OCI-LY7 (cell line): ENCODE results near the gene FASTKD2. TPM values are rescaled to one million over a fixed set of nuclear protein-coding genes. Genes with fewer than 3 reads are reported as not detected.

Experiments
- BruUV-seq: library from RNA; stranded (reverse); fragments of 400-500 nt; replicated peaks from 2 replicates; lab custom pipeline; 2021; lab: Mats Ljungman, UMichigan
- CTCF ChIA-PET: fragments of 300-600 bp; sonication (Branson Sonifier 250); formaldehyde crosslinking; loops from one replicate; lab custom pipeline; 2022; ENCODE audit warnings: antibody characterized with exemption; ENCODE audit not compliant: unreplicated experiment; lab: Charles Lee
- POLR2A ChIA-PET: fragments of 300-600 bp; sonication (Branson Sonifier 250); formaldehyde crosslinking; loops from one replicate; lab custom pipeline; 2022; ENCODE audit warnings: antibody characterized with exemption; lab: Charles Lee
- DNase-seq: peaks from one replicate; pipeline ENCODE4 v3.0.0-alpha.2; 2015; ENCODE audit warnings: low spot score
- H2AFZ ChIP-seq: fragments of 200-600 bp; sonication (generic), shearing (Covaris generic); 2 replicates; pipeline ENCODE4 v1.6.1; 2014; ENCODE audit warnings: mild to moderate bottlenecking, antibody characterized with exemption, low read length, moderate library complexity
- H3K27ac ChIP-seq: fragments of 200-600 bp; sonication (generic); 2 replicates; pipeline ENCODE4 v1.5.1; 2014; ENCODE audit warnings: mixed run types, low read depth, mild to moderate bottlenecking, moderate library complexity, low read length, inconsistent platforms; ENCODE audit not compliant: poor library complexity, severe bottlenecking
- H3K36me3 ChIP-seq: fragments of 200-600 bp; sonication (generic); 2 replicates; pipeline ENCODE4 v1.6.1; 2014; ENCODE audit warnings: mild to moderate bottlenecking, antibody characterized with exemption, low read length, moderate library complexity, mixed read lengths; ENCODE audit not compliant: insufficient read depth
- H3K4me1 ChIP-seq: fragments of 200-600 bp; sonication (generic); 2 replicates; pipeline ENCODE4 v1.5.1; 2014; ENCODE audit warnings: mild to moderate bottlenecking, low read length; ENCODE audit not compliant: insufficient read depth, poor library complexity, severe bottlenecking
- H3K4me2 ChIP-seq: fragments of 200-600 bp; sonication (generic); 2 replicates; pipeline ENCODE4 v1.6.1; 2014; ENCODE audit warnings: mild to moderate bottlenecking, low read length
- H3K4me3 ChIP-seq: fragments of 200-600 bp; sonication (generic); 2 replicates; pipeline ENCODE4 v1.5.1; 2014; ENCODE audit warnings: mild to moderate bottlenecking, low read depth, low read length; ENCODE audit not compliant: poor library complexity, severe bottlenecking
- H3K79me2 ChIP-seq: fragments of 200-600 bp; sonication (generic); 2 replicates; pipeline ENCODE4 v1.6.1; 2016; ENCODE audit warnings: low read depth, mild to moderate bottlenecking, low read length, moderate library complexity, mixed read lengths; ENCODE audit not compliant: insufficient read depth
- H3K9me2 ChIP-seq: fragments of 200-600 bp; sonication (generic); 2 replicates; pipeline ENCODE4 v1.6.1; 2016; ENCODE audit warnings: mild to moderate bottlenecking, low read length, mixed read lengths; ENCODE audit not compliant: insufficient read depth
- H3K9me3 ChIP-seq: fragments of 200-600 bp; sonication (generic); 2 replicates; pipeline ENCODE4 v1.6.1; 2014; ENCODE audit warnings: mild to moderate bottlenecking, mixed run types, low read length, mixed read lengths
- H4K20me1 ChIP-seq: fragments of 200-600 bp; sonication (generic); 2 replicates; pipeline ENCODE4 v1.6.1; 2014; ENCODE audit warnings: mild to moderate bottlenecking, antibody characterized with exemption, low read length, moderate library complexity, mixed read lengths; ENCODE audit not compliant: insufficient read depth
- CTCF ChIP-seq: fragments of 200-600 bp; sonication (generic); conservative IDR thresholded peaks from 2 replicates; pipeline ENCODE4 v1.5.1; 2014; ENCODE audit warnings: mild to moderate bottlenecking, antibody characterized with exemption, low read length, moderate library complexity, mixed read lengths
- EZH2phosphoT487 ChIP-seq: fragments of 200-600 bp; sonication (generic); IDR thresholded peaks from 2 replicates; pipeline ENCODE4 v1.6.1; 2018; ENCODE audit warnings: low read depth, borderline replicate concordance, mild to moderate bottlenecking, mixed run types, antibody characterized with exemption, low read length, moderate library complexity, mixed read lengths
- intact Hi-C: fragments of 100-400 bp; cut with micrococcal nuclease; formaldehyde crosslinking; loops from one replicate; pipeline ENCODE4 v1.10.0; 2022; ENCODE audit not compliant: unreplicated experiment
- total RNA-seq, 2 experiments: library from RNA; depleted of rRNA in 1 of 2; stranded (reverse); fragments of >200 nt in 1 of 2; shearing (Covaris generic) in 1 of 2; gene quantifications; 2 replicates each; pipeline ENCODE4 v1.2.3, GENCODE V29; 2014 to 2022

FASTKD2 gene
- total RNA-seq, 2 experiments from 2014 or later: 17.0 to 20.9 TPM

- no TSS peak for BruUV-seq
- DNase-seq: no peak
- H4K20me1 ChIP-seq: no peaks in the 10 kb centered on the region
- H2AFZ ChIP-seq: no peak overlapping the region
- no peaks in the 10 kb centered on the region for H3K9me2 ChIP-seq
- no peak for TF ChIP-seq CTCF
- TF ChIP-seq EZH2phosphoT487: no peak
- ChIA-PET CTCF (no interaction called here), POLR2A (interaction anchor here (1.2 kb wide), 1 partner anchor 10 kb away, joined by 4 read pairs; no protein-coding TSS in a partner anchor)
- no peaks in the 10 kb centered on the region for H3K36me3 ChIP-seq
- no peaks in the 10 kb centered on the region for H3K4me1 ChIP-seq
- H3K79me2 ChIP-seq: no peaks in the 10 kb centered on the region
- H3K27ac ChIP-seq: no peak overlapping the region
- intact Hi-C loops: no loop called here
- no peaks in the 10 kb centered on the region for H3K9me3 ChIP-seq
- no peak overlapping the region for H3K4me3 ChIP-seq
- H3K4me2 ChIP-seq: no peak overlapping the region
Observed at GRCh38 chr2:206832873-206833272, 67.5 kb downstream of the FASTKD2 start.

- ChIA-PET POLR2A (interaction anchor here (1.2 kb wide), 1 partner anchor 9 kb away, joined by 4 read pairs; no protein-coding TSS in a partner anchor), CTCF (no interaction called here)
- H3K4me1 ChIP-seq: no peaks in the 10 kb centered on the region
- no peaks in the 10 kb centered on the region for H3K79me2 ChIP-seq
- no peaks in the 10 kb centered on the region for H3K9me3 ChIP-seq
- H3K4me3 ChIP-seq: no peak overlapping the region
- no peaks in the 10 kb centered on the region for H3K36me3 ChIP-seq
- no peaks in the 10 kb centered on the region for H3K9me2 ChIP-seq
- intact Hi-C loops: no loop called here
- no peak overlapping the region for H3K27ac ChIP-seq
- no TSS peak for BruUV-seq
- H2AFZ ChIP-seq: no peak overlapping the region
- no peaks in the 10 kb centered on the region for H4K20me1 ChIP-seq
- H3K4me2 ChIP-seq: no peak overlapping the region
- DNase-seq: no peak
- no peak for TF ChIP-seq CTCF
- no peak for TF ChIP-seq EZH2phosphoT487
Observed at GRCh38 chr2:206833291-206833690, 67.9 kb downstream of the FASTKD2 start.

GRCh38 chr2:206836722-206837121 lies 71.3 kb downstream of the FASTKD2 start:
- no peak overlapping the region for H3K27ac ChIP-seq
- POLR2A ChIA-PET: interaction anchor here (0.8 kb wide), 1 partner anchor 12 kb away, joined by 3 read pairs; no protein-coding TSS in a partner anchor
- no peaks in the 10 kb centered on the region for H4K20me1 ChIP-seq
- CTCF ChIA-PET: no interaction called here
- no TSS peak for BruUV-seq
- no peak overlapping the region for H3K4me3 ChIP-seq
- H3K9me3 ChIP-seq: no peaks in the 10 kb centered on the region
- H3K4me1 ChIP-seq: no peaks in the 10 kb centered on the region
- H3K9me2 ChIP-seq: no peaks in the 10 kb centered on the region
- H2AFZ ChIP-seq: no peak overlapping the region
- H3K36me3 ChIP-seq: no peaks in the 10 kb centered on the region
- TF ChIP-seq CTCF: no peak
- no peak for TF ChIP-seq EZH2phosphoT487
- DNase-seq: no peak
- intact Hi-C loops: no loop called here
- no peak overlapping the region for H3K4me2 ChIP-seq
- no peaks in the 10 kb centered on the region for H3K79me2 ChIP-seq
